CMK (cell line): Measurements from ENCODE around the gene KSR2.
"Not testable (repeated sequence)": the region's sequence is repeated elsewhere in the genome, so short reads cannot be mapped to it uniquely, and the experiment has no call there.

Experiments
- DNase-seq: peaks from one replicate; pipeline ENCODE4 v3.0.0-alpha.2; 2010; ENCODE audit warnings: low read depth

Gene KSR2

DNA sequence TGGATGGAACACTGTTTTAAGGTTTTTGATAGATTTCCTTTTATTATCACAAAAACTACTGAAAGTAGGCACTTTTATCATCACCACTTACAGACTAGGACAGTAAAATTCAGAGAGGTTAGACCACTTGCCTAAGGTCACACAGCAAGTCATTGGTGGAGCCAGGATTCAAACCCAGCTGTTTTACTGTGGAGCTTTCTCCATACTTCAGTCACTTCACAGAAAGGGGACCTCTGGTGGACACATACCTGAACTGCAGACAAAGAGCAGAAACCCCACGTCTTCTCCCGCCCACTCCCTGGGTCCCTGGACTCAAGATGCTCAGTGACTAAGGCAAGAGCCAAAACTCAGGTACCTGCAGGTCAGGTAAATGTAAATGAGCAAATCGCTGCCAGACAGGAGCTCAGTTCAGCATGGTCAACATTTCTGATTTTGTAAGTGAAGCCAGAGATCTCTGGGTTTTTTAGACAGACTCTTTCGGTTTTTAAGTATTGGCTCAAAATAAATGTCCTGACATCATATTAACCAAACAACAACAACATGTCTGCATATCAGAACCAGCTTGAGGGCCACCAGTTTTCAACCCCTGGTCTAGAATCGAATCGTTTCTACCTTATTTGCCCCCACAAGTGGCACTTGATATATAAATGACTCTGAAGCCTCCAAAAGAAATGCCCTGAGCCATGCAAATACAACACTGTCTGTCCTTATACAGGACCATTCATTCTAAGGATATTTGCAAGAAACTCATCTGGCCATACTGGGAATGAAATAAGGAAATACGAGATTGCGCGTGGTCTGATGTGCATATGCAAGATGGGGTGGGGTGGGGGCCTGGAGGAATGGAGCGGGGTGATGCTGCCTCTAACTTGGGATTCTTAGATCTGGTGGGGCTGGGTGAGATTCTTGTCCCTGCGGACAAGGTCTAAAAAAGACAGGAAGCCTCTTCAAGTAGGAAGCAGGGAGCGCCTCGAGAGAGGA lies 110.9 kb downstream of the KSR2 start:
- DNase-seq: no peak

DNA sequence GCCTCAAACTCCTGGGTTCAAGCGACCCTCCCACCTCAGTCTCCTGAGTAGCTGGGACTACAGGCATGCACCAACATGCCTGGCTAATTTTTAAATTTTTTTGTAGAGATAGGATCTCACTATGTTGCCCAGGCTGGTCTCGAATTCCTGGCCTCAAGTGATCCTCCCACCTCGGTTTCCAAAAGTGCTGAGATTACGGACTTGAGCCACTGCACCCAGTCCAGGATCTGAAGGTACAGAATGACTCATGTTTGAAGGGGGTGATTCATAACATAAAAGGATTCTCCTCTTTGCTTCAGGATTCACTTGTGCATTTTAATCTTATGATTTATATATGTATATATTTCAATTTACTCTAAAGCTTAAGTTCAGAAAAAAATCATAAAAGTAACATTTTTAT lies 111.7 kb downstream of the KSR2 start:
- DNase-seq: not testable (repeated sequence)

DNA sequence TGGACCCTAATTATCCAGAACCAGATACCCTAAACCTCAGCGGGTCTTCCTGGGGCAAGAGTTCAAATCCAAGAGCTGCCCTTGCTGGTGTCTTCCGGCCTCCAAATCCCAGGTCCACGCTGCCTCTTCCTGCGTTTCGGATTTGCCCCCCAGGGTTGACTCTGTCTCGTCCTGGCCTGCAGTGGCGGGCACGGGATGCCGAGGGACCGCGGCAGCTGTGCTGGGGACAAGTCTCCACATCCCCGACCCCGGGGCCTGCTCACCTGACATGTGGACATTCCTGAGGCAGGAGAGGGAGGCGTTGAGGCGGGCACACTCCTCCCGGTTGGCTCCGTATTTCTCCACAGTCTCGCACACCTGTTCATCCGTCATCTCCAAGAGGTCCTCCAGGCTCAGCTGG lies 113.6 kb downstream of the KSR2 start:
- DNase-seq: no peak

DNA sequence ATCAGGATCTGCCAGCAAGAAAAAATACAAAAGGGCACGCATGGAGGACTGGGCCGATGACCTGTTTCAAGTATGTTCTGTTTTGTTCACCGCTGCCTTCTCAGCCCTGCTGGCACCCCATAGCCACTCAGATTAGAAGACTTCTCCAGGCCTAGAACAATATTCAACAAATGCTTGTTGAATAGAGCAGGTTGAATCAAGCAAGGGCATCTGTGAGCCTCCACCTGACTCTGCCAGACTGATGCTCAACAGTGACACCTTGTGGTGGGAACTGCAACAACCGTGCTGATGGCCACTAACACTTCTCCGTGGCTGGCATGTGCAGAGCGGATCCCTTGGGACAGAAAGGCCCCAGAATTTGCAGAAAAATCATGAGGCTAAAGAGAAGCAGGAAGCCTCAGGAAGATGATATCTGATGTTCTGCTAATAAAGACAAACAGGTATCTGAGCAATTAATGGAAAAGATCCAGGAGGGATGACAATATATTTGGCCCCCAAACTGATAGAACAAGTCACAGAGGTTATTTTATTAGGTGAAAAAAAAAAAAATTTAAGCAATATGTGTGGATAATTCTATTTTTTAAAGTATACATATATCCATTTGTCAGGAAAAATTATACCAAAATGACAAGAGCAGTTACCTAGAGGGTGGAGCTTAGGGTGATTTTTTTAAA lies 114.3 kb downstream of the KSR2 start:
- peak; percentile 63 for DNase-seq

DNA sequence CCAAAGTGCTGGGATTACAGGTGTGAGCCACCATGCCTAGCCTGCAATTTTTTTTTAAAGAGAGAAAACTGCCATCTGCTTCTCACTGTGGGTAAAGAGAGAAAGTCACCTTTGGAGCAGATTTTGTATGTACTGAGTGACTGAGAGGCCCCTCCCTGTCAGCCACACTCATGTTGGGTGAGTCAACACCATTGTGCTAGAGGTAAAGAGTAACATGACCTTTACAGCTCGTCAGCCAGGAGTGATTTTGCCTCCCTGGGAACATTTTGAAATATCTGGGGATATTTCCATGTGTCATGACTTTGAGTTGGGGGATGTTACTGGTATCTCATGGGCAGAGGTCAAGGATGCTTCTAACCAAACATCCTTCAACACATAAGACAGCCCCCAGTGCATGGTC lies 115.2 kb downstream of the KSR2 start:
- DNase-seq: no peak

DNA sequence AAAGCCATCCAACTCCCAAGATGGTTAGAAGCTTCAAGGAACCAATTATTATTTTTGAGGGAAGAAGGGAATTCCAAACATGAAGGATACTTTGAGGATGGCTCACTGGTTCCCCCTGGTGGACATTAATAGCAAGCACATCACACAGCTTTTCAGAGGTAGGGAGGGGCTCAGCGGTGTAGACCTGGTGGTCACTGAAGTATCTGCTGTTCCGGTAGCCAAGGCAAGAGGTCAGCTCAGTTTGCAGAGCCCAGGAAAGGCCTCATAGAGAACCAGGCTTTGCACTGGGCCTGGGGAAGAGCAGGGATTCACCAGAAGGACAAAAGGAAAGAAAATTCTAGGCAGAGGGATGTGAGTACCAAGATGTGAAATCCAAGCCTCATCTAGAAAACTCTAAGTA lies 118.7 kb downstream of the KSR2 start:
- DNase-seq: no peak

DNA sequence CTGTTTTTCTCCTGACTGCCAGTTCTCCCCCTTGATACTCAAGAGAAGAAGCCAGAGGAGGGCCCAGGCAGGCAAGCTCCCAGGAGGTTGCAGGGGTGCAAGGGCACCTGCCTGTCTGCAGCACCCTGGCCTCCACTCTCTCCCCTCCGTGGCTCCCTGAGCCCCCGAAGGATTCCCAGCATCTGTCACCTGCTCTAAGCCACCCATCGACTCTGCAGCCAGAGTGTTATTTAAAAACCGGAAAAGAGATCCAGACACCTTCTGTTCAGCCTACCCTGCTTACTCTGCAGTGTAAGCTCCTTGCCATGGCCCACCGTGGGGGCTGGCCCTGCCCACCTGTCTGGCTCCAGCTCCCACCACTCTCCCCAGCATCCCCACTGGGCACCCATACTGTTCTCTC lies 121.4 kb downstream of the KSR2 start:
- no peak for DNase-seq

DNA sequence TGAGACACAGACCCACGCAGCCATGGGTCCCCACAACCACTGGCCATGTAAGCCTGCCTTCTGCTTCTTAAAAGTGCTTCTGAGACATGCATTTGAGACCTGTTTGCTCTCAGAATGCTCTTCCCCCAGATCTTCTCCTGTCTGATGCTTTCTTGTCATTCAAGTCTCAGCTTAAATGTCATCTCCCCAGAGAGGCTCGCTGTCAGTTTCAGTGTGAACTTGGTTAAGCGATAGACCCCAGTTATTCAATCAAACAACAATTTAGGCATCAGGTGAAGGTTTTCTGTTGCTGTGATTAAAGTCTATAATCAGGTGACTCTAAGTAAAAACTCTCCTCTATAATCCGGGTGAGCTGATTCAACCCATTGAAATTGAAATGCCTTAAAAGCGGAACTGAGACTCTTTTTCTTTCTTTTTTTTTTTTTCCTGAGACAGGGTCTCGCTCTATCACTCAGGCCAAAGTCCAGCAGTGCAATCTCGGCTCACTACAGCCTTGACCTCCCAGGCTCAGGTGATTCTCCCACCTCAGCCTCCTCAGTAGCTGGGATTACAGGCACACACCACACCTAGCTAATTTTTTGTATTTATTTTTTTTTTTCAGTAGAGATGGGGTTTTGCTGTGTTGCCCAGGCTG lies 123.4 kb downstream of the KSR2 start:
- no peak for DNase-seq

DNA sequence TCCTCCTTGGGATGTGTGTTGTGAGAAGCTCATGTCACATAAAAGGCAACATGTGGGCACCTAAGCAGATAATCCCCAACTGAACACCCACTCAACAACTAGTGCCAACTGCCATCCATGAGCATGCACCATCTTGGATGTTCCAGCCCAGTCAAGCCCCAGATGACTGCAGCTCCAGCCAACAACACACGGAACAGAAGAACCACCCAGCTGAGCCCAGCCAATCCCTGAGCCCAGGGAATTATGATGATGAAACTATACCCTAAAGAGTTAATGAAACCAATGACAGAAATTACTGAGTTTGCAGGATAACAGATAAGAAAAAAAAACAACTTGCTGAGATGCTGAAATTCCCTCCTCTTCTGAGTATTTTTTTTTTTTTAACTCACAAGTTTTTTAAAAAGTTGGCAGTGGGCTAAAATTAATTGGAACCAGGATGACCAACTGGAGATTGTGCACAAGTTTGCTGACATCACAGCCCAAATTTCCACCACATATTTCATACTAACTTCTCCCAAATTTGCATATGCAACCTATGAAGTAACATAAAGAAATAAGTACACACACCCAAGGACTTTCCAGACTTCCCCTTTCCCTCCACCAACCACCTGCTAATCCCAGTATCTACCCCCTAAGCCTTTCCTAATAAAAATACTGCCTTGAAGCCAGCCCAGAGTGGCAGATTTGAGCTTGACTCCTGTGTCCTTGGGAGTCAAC lies 124.5 kb downstream of the KSR2 start:
- DNase-seq: no peak

DNA sequence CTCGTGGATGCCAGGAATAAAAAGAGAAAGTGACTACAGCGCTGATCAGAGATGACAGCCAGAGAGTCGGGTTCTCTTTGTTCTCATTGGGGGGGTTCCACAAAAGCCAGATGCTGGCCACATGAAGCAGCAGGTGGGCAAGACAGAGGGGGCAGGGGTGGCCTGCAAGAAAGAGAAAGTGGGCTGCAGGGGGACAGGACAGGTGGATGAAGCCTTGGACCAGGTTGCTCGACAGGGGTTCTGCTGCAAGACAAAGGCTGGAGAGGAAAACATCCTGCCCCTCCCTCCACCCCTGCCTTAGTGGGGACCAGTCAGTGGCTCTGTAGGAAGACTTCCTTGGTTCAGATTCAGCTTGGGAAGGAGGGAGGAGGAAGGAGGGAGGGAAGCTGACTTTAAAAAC lies 126.2 kb downstream of the KSR2 start:
- no peak for DNase-seq

DNA sequence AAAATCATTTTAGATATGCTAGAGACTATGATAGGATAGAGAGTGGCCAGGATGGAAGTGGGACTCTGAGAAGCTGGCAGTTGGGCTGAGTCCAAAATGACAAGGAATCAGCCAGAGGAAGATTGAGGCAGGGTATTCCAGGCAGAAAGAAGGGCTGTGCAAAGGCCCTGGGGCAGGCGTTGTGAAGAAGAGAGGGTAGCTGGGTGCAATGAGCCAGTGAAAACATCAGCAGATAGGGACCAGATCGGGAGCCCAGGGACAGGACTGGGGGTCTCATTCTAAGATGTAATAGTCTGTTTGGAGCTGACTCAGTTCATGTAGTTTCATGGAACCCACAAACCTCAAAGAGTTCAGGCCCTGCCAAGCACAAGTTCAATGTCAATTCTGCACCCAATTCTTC lies 126.6 kb downstream of the KSR2 start:
- DNase-seq: no peak

DNA sequence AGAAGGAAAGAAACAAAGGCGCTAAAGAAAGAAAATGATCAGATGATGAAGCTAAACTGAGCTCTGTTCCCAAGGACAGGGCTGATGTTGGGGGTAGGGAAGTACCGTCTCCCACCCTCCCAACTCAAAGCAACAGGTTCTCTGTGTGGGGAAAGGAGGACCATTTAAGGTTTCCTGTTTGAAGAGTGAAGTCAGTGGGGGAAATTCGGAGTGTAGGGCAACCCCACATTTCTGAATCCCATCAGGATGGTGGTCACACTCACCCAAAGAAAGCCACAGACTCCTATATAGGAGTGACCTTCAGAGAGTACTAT lies 131.1 kb downstream of the KSR2 start:
- no peak for DNase-seq

DNA sequence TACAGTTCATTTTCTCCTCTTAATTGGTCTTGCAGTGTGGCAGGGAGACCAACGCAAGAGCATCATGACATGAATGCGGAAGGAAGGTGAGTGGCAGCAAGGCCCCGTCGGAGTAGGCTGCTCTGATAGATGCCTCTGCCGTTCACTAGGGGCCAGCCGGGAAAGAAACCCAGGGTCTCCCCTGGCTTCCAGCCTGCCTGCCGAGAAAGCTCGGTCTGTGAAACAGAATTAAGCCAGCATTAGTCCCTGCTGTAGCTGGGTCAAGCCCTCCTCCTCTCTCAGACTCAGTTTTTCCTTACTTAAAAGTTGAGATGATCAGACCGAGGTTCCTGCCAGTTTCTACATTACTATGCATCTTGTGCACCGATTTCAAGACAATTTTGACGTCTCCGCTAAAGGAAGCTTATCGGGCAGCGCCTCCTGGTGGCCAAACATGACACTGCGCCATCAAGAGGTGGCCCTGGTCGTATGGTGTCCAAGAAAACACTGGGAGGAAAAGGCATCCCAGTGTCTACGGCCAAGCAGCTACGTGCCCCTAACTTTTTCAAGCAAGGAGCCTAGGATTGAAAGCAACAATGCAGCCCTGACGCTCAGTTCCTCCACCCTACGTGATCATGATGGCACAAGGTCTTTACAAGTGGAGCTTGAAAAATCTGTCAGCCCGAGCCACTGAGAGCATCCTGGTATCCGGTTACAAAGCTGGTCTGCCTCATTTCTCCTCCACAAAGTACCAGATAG lies 131.6 kb downstream of the KSR2 start:
- DNase-seq: no peak

DNA sequence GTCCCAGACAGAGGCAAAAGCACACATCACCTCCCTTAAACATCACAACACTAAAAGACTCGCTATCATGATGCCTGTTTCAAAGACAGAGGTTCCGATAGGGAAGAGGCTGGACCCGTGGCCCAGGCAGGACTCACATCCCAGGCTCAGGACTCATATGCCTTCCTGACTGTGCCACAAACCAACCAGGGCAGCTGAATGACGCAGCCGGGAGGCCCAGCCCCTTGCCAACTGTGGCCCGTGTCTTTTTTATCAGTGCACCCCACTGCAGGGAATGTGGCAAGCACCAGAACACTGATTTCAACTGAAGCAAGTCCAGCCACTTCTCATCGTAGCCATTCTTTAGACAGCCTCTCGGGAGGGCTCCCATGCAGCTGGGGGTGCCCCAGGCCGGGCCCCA lies 132.3 kb downstream of the KSR2 start:
- no peak for DNase-seq

DNA sequence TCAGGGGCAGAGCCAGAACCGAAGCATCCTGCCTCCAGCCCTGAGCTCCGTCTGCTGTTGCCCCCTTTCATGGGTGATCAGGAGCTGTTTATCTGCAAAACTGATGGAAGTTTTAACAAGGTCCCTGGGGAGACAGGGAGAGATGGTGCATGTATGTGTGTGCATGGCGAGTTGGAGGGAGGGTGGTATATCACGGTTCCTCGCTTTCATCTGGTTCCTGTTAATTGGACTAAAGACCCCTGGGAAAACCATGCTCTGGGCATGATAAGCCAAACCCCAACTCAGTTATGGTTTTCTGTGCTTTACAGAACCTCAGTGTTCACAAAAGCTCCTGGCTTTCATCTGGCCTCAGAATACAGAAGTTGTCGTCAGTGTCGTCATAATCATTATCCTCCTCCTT lies 133.6 kb downstream of the KSR2 start:
- no peak for DNase-seq

DNA sequence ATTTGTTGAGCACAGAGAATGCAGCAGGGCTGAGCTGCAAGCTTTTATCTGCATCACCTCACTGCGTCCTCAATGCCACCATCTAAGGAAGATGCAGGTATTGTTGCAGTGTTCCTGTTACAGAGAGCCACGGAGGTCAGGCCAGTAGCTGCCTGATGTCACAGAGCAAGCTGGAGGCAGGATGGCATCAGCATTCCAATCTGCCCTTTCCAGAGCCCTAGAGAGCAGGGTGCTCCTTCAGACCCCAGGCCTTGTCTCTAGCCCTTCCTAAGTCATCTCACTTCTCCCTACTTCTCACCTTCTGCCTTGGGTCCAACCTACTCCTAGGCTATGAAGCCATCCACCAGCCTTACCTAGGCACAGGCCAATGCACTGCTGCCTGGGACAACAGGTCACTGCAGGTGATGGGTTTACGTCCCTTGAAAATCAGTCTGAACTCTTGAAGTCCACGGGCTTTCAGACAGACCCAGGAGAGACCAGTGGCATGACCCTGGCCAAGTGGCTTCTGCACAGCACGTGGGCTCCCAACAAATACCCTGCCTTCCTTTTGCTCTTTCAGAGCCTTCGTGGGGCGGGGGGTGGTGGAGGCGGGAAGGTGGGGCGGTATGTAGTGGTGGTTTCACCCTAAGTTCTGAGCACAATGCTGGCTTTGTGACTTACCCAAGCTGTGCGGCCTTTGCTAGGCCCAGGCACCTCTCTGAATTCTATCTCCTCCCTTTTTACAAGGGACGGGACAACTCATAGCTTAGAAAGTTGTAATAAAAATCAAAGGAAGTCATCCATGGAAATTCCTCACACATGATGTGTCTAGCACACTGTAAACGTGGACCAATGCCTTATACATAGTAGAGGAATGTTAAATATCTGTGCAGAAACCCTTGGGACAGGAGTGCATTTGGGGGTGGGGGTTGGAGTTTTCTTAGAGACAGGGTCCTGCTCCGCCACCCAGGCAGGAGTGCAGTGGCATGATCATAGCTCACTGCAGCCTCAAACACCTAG lies 136.0 kb downstream of the KSR2 start:
- DNase-seq: no peak

DNA sequence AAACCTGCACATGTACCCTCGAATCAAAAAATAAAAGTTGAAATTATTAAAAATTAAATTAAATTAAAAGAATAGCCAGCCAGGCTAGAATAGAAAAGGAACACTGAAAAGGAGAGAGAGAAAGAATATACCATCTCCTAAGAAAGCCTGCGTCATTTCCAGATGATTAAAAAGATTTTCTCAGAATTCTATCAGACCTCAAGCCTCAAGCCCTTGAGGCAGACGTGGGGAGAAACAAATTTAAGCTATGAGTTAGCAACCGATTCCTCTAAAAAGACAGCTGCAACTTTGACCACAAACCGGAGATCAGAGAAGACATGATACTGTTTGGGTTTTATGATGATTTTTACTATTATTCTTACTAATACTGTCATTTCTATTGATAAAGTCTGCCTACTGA lies 138.3 kb downstream of the KSR2 start:
- DNase-seq: no peak

DNA sequence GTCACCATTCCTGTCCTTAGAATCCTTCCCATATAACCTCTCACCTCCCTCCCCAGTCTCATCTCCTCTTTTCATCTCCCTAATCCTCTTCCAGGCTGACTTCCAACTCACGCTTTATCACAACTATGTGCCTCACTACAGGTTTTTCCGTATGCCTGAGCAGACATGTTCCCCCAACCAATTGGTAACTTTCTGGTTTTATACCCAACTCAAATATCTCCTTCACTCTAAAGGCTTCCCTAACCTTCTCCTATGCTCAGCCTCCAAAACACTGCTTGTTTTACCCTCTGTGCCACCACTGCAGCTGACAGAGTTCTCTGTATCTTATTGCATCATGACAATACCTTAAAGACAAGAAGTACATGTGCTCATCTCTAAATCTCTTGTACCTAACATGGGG lies 139.7 kb downstream of the KSR2 start:
- no peak for DNase-seq

DNA sequence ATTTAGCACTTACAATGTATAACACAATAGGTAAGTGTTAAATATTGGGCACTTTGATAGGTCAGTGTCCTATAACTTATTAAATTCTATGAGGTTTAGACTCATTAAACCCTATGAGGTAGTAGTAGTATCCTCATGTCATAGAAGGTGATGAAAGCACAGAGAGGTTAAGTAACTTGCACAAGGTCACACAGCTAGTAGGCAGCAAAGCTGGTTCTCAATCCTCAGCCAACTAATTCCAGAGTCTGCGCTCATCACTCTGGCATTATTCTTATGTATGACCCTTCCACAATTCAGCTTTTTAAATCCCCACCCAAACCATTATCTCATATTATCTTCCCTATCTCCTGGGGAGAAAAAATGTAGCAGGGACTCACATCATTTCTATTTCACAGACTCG lies 141.1 kb downstream of the KSR2 start:
- no peak for DNase-seq

DNA sequence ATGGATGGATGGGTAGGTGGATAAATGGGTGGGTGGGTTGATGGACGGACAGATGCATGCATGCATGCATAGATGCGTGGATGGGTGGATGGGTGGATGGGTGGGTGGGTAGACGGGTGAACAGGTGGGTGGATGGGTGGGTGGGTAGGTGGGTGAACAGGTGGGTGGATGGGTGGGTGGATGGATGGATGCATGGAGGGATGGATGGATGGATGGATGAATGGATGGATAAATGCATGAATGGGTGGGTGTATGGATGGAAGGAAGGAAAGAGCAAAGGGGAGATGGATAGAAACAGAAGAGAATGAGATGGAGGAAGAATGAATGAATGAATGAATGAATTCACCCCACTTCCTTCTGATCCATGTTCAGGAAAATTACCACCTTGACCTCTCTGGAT lies 143.0 kb downstream of the KSR2 start:
- DNase-seq: no peak
